SU-DHL-6 (cell line): ENCODE data around the gene NTHL1.

Experiments used
- H2AFZ ChIP-seq: fragments of 200-600 bp; sonication (generic); 2 replicates; pipeline ENCODE4 v1.6.1; 2014; ENCODE audit warnings: low read depth, mild to moderate bottlenecking, moderate library complexity, mixed read lengths, antibody characterized with exemption, low read length; ENCODE audit not compliant: severe bottlenecking
- H3F3A ChIP-seq: fragments of 200-600 bp; shearing (Covaris generic); 2 replicates; pipeline ENCODE4 v1.6.0; 2016; ENCODE audit warnings: antibody characterized with exemption, mild to moderate bottlenecking; ENCODE audit not compliant: insufficient read depth
- H3K27ac ChIP-seq: fragments of 200-600 bp; sonication (generic); 2 replicates; pipeline ENCODE4 v1.5.1; 2016; ENCODE audit warnings: low read depth, mild to moderate bottlenecking, low read length, moderate library complexity, mixed read lengths
- H3K27me3 ChIP-seq: fragments of 200-600 bp; sonication (generic), shearing (Covaris generic); 2 replicates; pipeline ENCODE4 v1.6.0; 2014; ENCODE audit warnings: mild to moderate bottlenecking, low read length
- H3K36me3 ChIP-seq: fragments of 200-600 bp; sonication (generic); 2 replicates; pipeline ENCODE4 v1.6.1; 2014; ENCODE audit warnings: mild to moderate bottlenecking, low read length, mixed read lengths
- H3K4me2 ChIP-seq: fragments of 300-600, 200-600 bp; shearing (Covaris generic), sonication (generic); 2 replicates; pipeline ENCODE4 v1.6.0; 2014; ENCODE audit warnings: low read length, low read depth, mild to moderate bottlenecking; ENCODE audit not compliant: poor library complexity, severe bottlenecking
- H3K4me3 ChIP-seq: fragments of 200-600 bp; sonication (generic); 2 replicates; pipeline ENCODE4 v1.5.1; 2014; ENCODE audit warnings: antibody characterized with exemption, low read length, mild to moderate bottlenecking, mixed read lengths; ENCODE audit not compliant: insufficient read depth, poor library complexity, severe bottlenecking
- H3K79me2 ChIP-seq: fragments of 200-600 bp; sonication (generic); 2 replicates; pipeline ENCODE4 v1.6.1; 2014; ENCODE audit warnings: mild to moderate bottlenecking, low read length, moderate library complexity; ENCODE audit not compliant: insufficient read depth
- H3K9ac ChIP-seq: fragments of 200-600 bp; sonication (generic); 2 replicates; pipeline ENCODE4 v1.7.0; 2014; ENCODE audit warnings: mild to moderate bottlenecking, low read length
- H3K9me2 ChIP-seq: fragments of 200-600 bp; sonication (generic); replicated peaks from 2 replicates; pipeline ENCODE4 v1.6.1; 2014; ENCODE audit warnings: low read length; ENCODE audit not compliant: insufficient read depth
- H3K9me3 ChIP-seq: fragments of 200-600 bp; sonication (generic); 2 replicates; pipeline ENCODE4 v1.6.1; 2014; ENCODE audit warnings: low read length, mixed read lengths; ENCODE audit not compliant: insufficient read depth
- H4K20me1 ChIP-seq: fragments of 200-600 bp; sonication (generic); 2 replicates; pipeline ENCODE4 v1.6.1; 2014; ENCODE audit warnings: low read depth, mild to moderate bottlenecking, antibody characterized with exemption, low read length, moderate library complexity, mixed read lengths
- CTCF ChIP-seq: fragments of 200-600 bp; sonication (generic); IDR thresholded peaks from one replicate; pipeline ENCODE4 v1.5.1; 2017; ENCODE audit warnings: antibody characterized with exemption, mild to moderate bottlenecking, low read length, moderate library complexity; ENCODE audit not compliant: insufficient read depth, poor library complexity, severe bottlenecking
- EZH2phosphoT487 ChIP-seq: fragments of 200-600 bp; sonication (generic), shearing (Covaris generic); conservative IDR thresholded peaks from 2 replicates; pipeline ENCODE4 v1.6.1; 2018; ENCODE audit warnings: mild to moderate bottlenecking, antibody characterized with exemption, low read length, moderate library complexity, mixed read lengths

Gene NTHL1

GRCh38 chr16:2090481-2090776 is 42.8 kb upstream of the NTHL1 start:
- H3K9me2 ChIP-seq: no peaks in the 10 kb centered on the region
- no peak overlapping the region for H2AFZ ChIP-seq
- no peak overlapping the region for H3K4me2 ChIP-seq
- H3F3A ChIP-seq: no peaks in the 10 kb centered on the region
- no peak for TF ChIP-seq CTCF
- no peak for TF ChIP-seq EZH2phosphoT487
- no peak overlapping the region for H3K4me3 ChIP-seq
- H3K36me3 ChIP-seq: no peaks in the 10 kb centered on the region
- H3K9ac ChIP-seq: no peak overlapping the region
- no peaks in the 10 kb centered on the region for H3K27me3 ChIP-seq
- H4K20me1 ChIP-seq: no peaks in the 10 kb centered on the region
- no peak overlapping the region for H3K27ac ChIP-seq
- H3K9me3 ChIP-seq: no peaks in the 10 kb centered on the region
- H3K79me2 ChIP-seq: no peaks in the 10 kb centered on the region

GRCh38 chr16:2089706-2090480 is 42.3 kb upstream of the NTHL1 start:
- H3K9ac ChIP-seq: no peak overlapping the region
- no peak overlapping the region for H3K27ac ChIP-seq
- H2AFZ ChIP-seq: no peak overlapping the region
- H3K9me3 ChIP-seq: no peaks in the 10 kb centered on the region
- no peak for TF ChIP-seq CTCF
- no peak for TF ChIP-seq EZH2phosphoT487
- H3K36me3 ChIP-seq: no peaks in the 10 kb centered on the region
- H3K4me2 ChIP-seq: no peak overlapping the region
- no peaks in the 10 kb centered on the region for H3F3A ChIP-seq
- no peaks in the 10 kb centered on the region for H3K79me2 ChIP-seq
- H3K9me2 ChIP-seq: no peaks in the 10 kb centered on the region
- H3K27me3 ChIP-seq: no peaks in the 10 kb centered on the region
- H4K20me1 ChIP-seq: no peaks in the 10 kb centered on the region
- H3K4me3 ChIP-seq: no peak overlapping the region

GRCh38 chr16:2088759-2089358 is 41.2 kb upstream of the NTHL1 start:
- H3K79me2 ChIP-seq: no peaks in the 10 kb centered on the region
- no peaks in the 10 kb centered on the region for H3K9me3 ChIP-seq
- no peaks in the 10 kb centered on the region for H4K20me1 ChIP-seq
- H3K27ac ChIP-seq: no peak overlapping the region
- no peak overlapping the region for H3K9ac ChIP-seq
- H3K4me3 ChIP-seq: no peak overlapping the region
- H2AFZ ChIP-seq: no peak overlapping the region
- no peaks in the 10 kb centered on the region for H3K36me3 ChIP-seq
- no peaks in the 10 kb centered on the region for H3K27me3 ChIP-seq
- no peaks in the 10 kb centered on the region for H3K9me2 ChIP-seq
- TF ChIP-seq EZH2phosphoT487 (no peak), CTCF (no peak)
- no peak overlapping the region for H3K4me2 ChIP-seq
- no peaks in the 10 kb centered on the region for H3F3A ChIP-seq
